Endothelial cell of umbilical vein (primary cell): Measurements from ENCODE around the gene GABPB2. TPM values are rescaled to one million over a fixed set of nuclear protein-coding genes. Genes with fewer than 3 reads are reported as not detected.

Experiments
- BruUV-seq: library from RNA; stranded (reverse); fragments of 400-500 nt; replicated peaks from 2 replicates; lab custom pipeline; 2021; lab: Mats Ljungman, UMichigan
- CTCF ChIA-PET: fragments of 300-600, 350-600 bp; sonication (Branson Sonifier 250); formaldehyde crosslinking; loops from one replicate; lab custom pipeline; 2021; ENCODE audit warnings: antibody characterized with exemption, inconsistent platforms; lab: Charles Lee
- POLR2A ChIA-PET: fragments of 300-600, 350-600 bp; sonication (Branson Sonifier 250); formaldehyde crosslinking; loops from one replicate; lab custom pipeline; 2021; ENCODE audit warnings: antibody characterized with exemption, inconsistent platforms; lab: Charles Lee
- DNase-seq: peaks from one replicate; pipeline ENCODE4 v3.0.0-alpha.2; 2011; ENCODE audit warnings: low read depth, low spot score
- FAIRE-seq: peaks from 2 replicates; lab custom pipeline; 2011; peaks lifted over from hg19 to GRCh38; lab: Jason Lieb, UNC
- H2AFZ ChIP-seq: 2 replicates; pipeline ENCODE4 v1.6.0; 2012; ENCODE audit warnings: low read depth, low read length, control low read depth, inconsistent platforms
- H3K27ac ChIP-seq: 2 replicates; pipeline ENCODE4 v1.5.1; 2011; ENCODE audit warnings: low read depth, mild to moderate bottlenecking, control low read depth, low read length, moderate library complexity; ENCODE audit not compliant: insufficient read depth
- H3K27me3 ChIP-seq, 2 experiments: 2 replicates each; pipeline versions ENCODE4 v1.6.0 to v1.6.1; 2011; ENCODE audit warnings: low read length in 2 of 2, mixed read lengths in 1 of 2; ENCODE audit not compliant: control insufficient read depth in 2 of 2, insufficient read depth in 2 of 2
- H3K36me3 ChIP-seq, 2 experiments: 2 replicates in 1 of 2; 3 replicates in 1 of 2; pipeline ENCODE4 v1.5.1; 2011; ENCODE audit warnings: low read length in 2 of 2, mild to moderate bottlenecking in 1 of 2, moderate library complexity in 1 of 2; ENCODE audit not compliant: control insufficient read depth in 2 of 2, insufficient read depth in 2 of 2; ENCODE audit errors: extremely low read depth in 1 of 2
- H3K4me1 ChIP-seq: 3 replicates; pipeline ENCODE4 v1.5.1; 2011; ENCODE audit warnings: mild to moderate bottlenecking, low read length; ENCODE audit not compliant: control insufficient read depth, insufficient read depth; ENCODE audit errors: extremely low read depth
- H3K4me2 ChIP-seq: 2 replicates; pipeline ENCODE4 v1.6.1; 2011; ENCODE audit warnings: low read length, control low read depth, mixed read lengths; ENCODE audit not compliant: insufficient read depth
- H3K4me3 ChIP-seq, 3 experiments: fragments of 200-600 bp in 1 of 3; sonication (generic), shearing (Covaris generic) in 1 of 3; replicated peaks in 1 of 3; 2 replicates each; pipeline ENCODE4 v1.5.1; 2011 to 2016; ENCODE audit warnings: control low read depth in 3 of 3, low read length in 3 of 3, mild to moderate bottlenecking in 2 of 3, inconsistent platforms in 1 of 3, low read depth in 1 of 3, moderate library complexity in 1 of 3; ENCODE audit not compliant: insufficient read depth in 1 of 3
- H3K79me2 ChIP-seq: 2 replicates; pipeline ENCODE4 v1.6.0; 2012; ENCODE audit warnings: low read length, inconsistent platforms; ENCODE audit not compliant: control insufficient read depth, insufficient read depth
- H3K9ac ChIP-seq: replicated peaks from 2 replicates; pipeline ENCODE3; 2011; ENCODE audit warnings: low read length, control low read depth; ENCODE audit not compliant: insufficient read depth; ENCODE audit errors: extremely low read depth
- H3K9me1 ChIP-seq: replicated peaks from 3 replicates; pipeline ENCODE4 v1.6.0; 2011; ENCODE audit warnings: mild to moderate bottlenecking, low read length; ENCODE audit not compliant: control insufficient read depth, insufficient read depth; ENCODE audit errors: extremely low read depth
- H3K9me3 ChIP-seq: replicated peaks from 2 replicates; pipeline ENCODE4 v1.5.1; 2012; ENCODE audit warnings: low read length, inconsistent platforms; ENCODE audit not compliant: control insufficient read depth, insufficient read depth
- H4K20me1 ChIP-seq: replicated peaks from 2 replicates; pipeline ENCODE3; 2011; ENCODE audit warnings: mild to moderate bottlenecking, low read length; ENCODE audit not compliant: control insufficient read depth, insufficient read depth; ENCODE audit errors: extremely low read depth
- CTCF ChIP-seq, 2 donors: IDR thresholded peaks; 1 replicate in 1 of 2; 2 replicates in 1 of 2; pipeline ENCODE4 v1.5.1; 2011; ENCODE audit warnings: low read length in 2 of 2, mild to moderate bottlenecking in 2 of 2, moderate library complexity in 2 of 2, control low read depth in 1 of 2, inconsistent platforms in 1 of 2, low read depth in 1 of 2; ENCODE audit not compliant: insufficient read depth in 1 of 2; ENCODE audit errors: extremely low read depth in 1 of 2
- EZH2 ChIP-seq: IDR thresholded peaks from 2 replicates; pipeline ENCODE4 v1.6.1; 2012; ENCODE audit warnings: borderline replicate concordance, low read depth, mild to moderate bottlenecking, moderate library complexity, low read length, inconsistent platforms; ENCODE audit not compliant: severe bottlenecking
- FOS ChIP-seq: IDR thresholded peaks from 2 replicates; pipeline ENCODE4 v1.6.1; 2011; ENCODE audit warnings: mild to moderate bottlenecking, low read length, moderate library complexity, borderline replicate concordance; ENCODE audit not compliant: insufficient read depth
- GATA2 ChIP-seq: IDR thresholded peaks from 2 replicates; pipeline ENCODE4 v1.7.0; 2011; ENCODE audit warnings: low read depth, mild to moderate bottlenecking, moderate library complexity, mixed read lengths, low read length; ENCODE audit not compliant: insufficient read length, insufficient read depth
- JUN ChIP-seq: IDR thresholded peaks from 2 replicates; pipeline ENCODE4 v1.6.1; 2011; ENCODE audit warnings: borderline replicate concordance, low read depth; ENCODE audit not compliant: insufficient read length, insufficient read depth
- MAX ChIP-seq: IDR thresholded peaks from 2 replicates; pipeline ENCODE4 v1.6.1; 2011; ENCODE audit not compliant: insufficient read depth, insufficient read length
- MYC ChIP-seq: IDR thresholded peaks from one replicate; pipeline ENCODE4 v1.6.1; 2011; ENCODE audit warnings: mild to moderate bottlenecking, low read depth, low read length
- POLR2A ChIP-seq: IDR thresholded peaks from 2 replicates; pipeline ENCODE4 v1.6.1; 2012; ENCODE audit warnings: low read depth, mild to moderate bottlenecking, control low read depth, low read length
- POLR2AphosphoS5 ChIP-seq: IDR thresholded peaks from 2 replicates; pipeline ENCODE4 v1.6.1; 2012; ENCODE audit warnings: low read depth, mild to moderate bottlenecking, control low read depth, low read length, moderate library complexity; ENCODE audit not compliant: insufficient read depth
- dilution Hi-C: fragments of 300-500 bp; cut with MboI; formaldehyde crosslinking; loops from one replicate; pipeline ENCODE4 v1.15.0; 2019; ENCODE audit warnings: low sequenced_read_pairs; ENCODE audit not compliant: extremely low pct_ligation_motif_present
- intact Hi-C: fragments of 100-400 bp; cut with micrococcal nuclease; formaldehyde crosslinking; loops from one replicate; pipeline ENCODE4 v1.10.0; 2022
- polyA plus RNA-seq, 4 experiments: library from polyadenylated mRNA; depleted of rRNA in 3 of 4; stranded (reverse) in 3 of 4; unstranded in 1 of 4; fragments of >200 nt; gene quantifications; 2 replicates each; pipeline versions ENCODE4 v1.2.1 to v1.2.3, GENCODE V29; 2011 to 2012; ENCODE audit warnings: missing spikeins in 1 of 4
- total RNA-seq: library from RNA; stranded (reverse); gene quantifications from 2 replicates; pipeline ENCODE4 v1.2.3, GENCODE V29; 2021

The GABPB2 gene
- total and polyA plus RNA-seq, 2 donors (not counting 3 experiments of a cell fraction or from before 2014, with no cell fraction given): 2.6 to 4.3 TPM

DNA sequence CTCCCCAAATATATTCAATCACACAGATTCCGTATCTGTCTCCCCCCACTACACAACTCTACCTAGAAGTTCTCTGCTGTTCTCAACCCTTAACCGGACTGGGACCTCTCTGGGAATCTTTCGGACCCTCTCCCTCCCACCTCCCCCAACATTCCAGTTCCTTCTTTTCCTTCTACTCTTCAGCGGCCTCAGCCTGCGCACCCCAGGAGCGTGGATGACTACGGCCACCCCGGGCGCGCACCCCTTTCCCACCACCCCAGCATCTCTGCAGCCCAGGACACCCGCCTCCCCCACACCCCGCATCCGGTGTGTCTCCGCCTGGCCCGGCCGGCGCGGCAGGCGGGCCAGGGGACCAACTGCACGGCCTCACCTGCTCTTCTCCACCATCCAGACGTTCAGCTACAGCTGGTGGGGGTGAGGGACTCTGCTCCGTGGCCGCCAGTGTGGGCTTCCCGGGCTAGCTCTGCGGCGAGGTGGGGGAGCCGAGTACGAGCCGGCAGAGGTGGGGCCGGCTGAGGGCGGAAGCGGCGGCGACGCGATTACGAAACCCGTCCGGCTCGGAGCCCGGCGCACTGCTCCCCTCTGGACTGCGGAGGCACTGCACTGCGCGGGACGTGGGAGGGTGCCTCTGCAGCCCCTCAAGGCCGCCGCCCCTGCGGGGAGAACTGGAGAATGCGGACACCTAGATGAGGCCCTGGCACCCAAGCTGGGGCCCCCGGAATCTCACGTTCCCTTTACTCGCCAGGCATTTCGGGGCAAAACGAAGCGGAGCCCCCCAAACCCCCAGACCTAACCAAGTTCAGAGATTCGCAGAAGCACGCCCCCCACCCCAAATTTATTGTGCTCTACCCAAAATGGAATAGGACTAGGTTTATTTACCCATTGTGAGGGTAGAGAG, 11.2 kb upstream of the GABPB2 start, which contains the start of gene CDC42SE1:
Gene CDC42SE1, minus strand, starts transcription at position 514 of the 898 bp plus-strand sequence. CDS start 3,892 bp downstream, outside the sequence.
- FAIRE-seq (peak; percentile 93), DNase-seq (peak; percentile 87)
- peak within 1 kb of the TSS; percentile 91 for H3K27ac ChIP-seq
- TF ChIP-seq EZH2 (no peak), MAX (no peak), CTCF (IDR thresholded peaks at IDR 0.05; ENCODE audit: extremely low read depth in 1 of 2, insufficient read depth in 1 of 2, low read depth in 1 of 2, low read length in 2 of 2) (peak; percentile 60 to 88), GATA2 (no peak), POLR2A (peak; percentile 89), JUN (no peak), POLR2AphosphoS5 (peak; percentile 87), MYC (no peak), FOS (no peak)
- no TSS peak for BruUV-seq
- H3K27me3 ChIP-seq: no peaks in the 10 kb centered on the region
- peaks cover 9% of the 10 kb centered on the region for H4K20me1 ChIP-seq
- H3K36me3 ChIP-seq: peaks cover 18% of the 10 kb centered on the region in 2 experiments
- intact Hi-C loops: loop anchor here (1.0 to 2.0 kb wide), 2 partner anchors 11 to 51 kb away; partner anchors contain the start of gene PRUNE1
- peaks cover 33% of the 10 kb centered on the region for H3K4me1 ChIP-seq
- no peaks in the 10 kb centered on the region for H3K9me1 ChIP-seq
- ChIA-PET CTCF (interaction anchor here (0.6 to 6.1 kb wide), 13 partner anchors 9 to 137 kb away, joined by 3 to 39 read pairs (median 5); partner anchors contain the start of genes BNIPL, C1orf56, GABPB2 and MINDY1), POLR2A (no interaction called here)
- H3K4me3 ChIP-seq: peak within 1 kb of the TSS; percentile 82 to 94 (median 91)
- peak within 1 kb of the TSS; percentile 90 for H3K9ac ChIP-seq
- H3K9me3 ChIP-seq: no peaks in the 10 kb centered on the region
- H3K4me2 ChIP-seq: peak within 1 kb of the TSS; percentile 96
- dilution Hi-C loops: no loop called here
- H3K79me2 ChIP-seq: peaks cover 92% of the 10 kb centered on the region
- peak within 1 kb of the TSS; percentile 77 for H2AFZ ChIP-seq
